Smooth muscle cell of trachea (primary cell): ENCODE results near the gene KLHL26. TPM values are rescaled to one million over a fixed set of nuclear protein-coding genes. Genes with fewer than 3 reads are reported as not detected.

ENCODE experiments used
- total RNA-seq: library from RNA; depleted of rRNA; stranded (reverse); fragments of >200 nt; gene quantifications from 2 replicates; pipeline ENCODE4 v1.2.1, GENCODE V29; 2014

The KLHL26 gene, protein sequence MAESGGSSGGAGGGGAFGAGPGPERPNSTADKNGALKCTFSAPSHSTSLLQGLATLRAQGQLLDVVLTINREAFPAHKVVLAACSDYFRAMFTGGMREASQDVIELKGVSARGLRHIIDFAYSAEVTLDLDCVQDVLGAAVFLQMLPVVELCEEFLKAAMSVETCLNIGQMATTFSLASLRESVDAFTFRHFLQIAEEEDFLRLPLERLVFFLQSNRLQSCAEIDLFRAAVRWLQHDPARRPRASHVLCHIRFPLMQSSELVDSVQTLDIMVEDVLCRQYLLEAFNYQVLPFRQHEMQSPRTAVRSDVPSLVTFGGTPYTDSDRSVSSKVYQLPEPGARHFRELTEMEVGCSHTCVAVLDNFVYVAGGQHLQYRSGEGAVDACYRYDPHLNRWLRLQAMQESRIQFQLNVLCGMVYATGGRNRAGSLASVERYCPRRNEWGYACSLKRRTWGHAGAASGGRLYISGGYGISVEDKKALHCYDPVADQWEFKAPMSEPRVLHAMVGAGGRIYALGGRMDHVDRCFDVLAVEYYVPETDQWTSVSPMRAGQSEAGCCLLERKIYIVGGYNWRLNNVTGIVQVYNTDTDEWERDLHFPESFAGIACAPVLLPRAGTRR
- 8.3 and 16.7 TPM in 2 replicates for total RNA-seq

DNA sequence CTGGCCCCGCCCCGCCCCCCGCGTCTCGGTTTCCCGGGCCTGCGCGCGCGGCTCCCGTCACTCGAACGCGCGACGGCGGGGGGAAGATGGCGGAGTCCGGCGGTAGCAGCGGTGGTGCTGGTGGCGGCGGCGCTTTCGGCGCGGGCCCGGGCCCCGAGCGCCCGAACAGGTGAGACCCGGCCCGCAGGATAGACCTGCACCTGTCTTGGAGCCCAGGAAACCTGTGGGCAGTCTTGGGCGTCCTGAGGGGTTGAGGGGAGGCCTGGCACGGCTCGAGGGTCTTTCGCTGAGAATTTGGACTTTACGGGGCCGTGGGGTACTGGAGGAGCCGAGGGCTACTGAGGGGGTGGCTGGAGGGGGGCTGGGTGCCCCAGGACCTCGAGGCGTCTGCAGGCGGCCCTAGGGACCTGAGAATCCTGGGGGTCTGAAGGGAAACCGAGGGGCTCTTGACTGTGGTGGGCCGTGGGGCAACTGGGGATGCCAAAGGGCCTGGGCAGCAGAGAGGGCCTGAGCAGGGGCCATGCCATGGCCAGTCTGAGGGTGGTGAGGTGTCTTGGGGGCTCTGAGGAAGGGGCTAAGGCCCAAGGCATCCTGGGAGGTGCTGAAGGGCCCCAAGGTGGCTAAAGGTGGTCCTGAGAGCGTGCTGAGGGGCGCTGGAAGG, at the start of gene KLHL26:
KLHL26 (plus strand) TSS at position 60 of the 661 bp plus-strand sequence; CDS start at position 87, 27 bp downstream.

DNA sequence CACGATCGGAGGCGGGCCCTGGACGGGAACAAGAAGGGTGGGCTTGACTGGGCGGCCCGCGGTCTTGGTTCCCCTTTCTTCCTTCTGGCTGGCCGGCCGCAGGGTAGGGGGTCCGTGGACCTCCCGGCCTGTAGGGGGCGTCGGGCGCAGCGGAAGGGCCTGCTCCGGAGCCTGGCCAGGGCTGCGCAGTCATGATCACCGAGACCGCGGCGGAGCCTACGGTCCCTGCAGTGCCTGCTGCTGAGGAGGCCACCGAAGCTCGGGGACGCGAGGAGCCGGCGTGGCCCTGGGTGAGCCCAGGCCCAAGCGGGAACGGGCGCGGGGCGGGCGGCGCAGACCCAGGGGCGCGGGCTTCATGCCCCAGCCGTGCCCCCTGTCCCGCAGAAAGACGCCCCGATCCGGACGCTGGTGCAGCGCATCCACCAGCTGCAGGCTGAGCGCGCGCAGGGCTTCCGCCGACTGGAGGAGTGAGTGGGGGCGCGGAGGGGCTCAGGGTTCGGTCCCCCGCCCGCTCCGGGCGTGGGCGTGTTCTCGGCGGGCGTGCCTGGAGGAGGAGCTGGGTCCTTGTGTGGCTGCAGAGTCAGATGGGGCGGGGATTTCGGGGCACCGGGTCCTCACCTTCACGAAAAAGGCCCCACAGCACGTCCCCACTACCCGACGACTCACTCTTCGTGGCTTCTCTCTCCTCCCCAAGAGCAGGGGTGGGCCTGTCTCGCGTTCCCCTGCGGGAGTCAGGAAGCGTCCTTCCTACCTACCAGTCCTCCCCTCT, 48.0 kb upstream of the KLHL26 start, which contains the start of gene REX1BD:
REX1BD (plus strand) TSS at position 188 of the 769 bp plus-strand sequence; CDS start at position 192, 4 bp downstream.

GRCh38 chr19:18606281-18607225, 30.3 kb upstream of the KLHL26 start, which contains the start of gene CRLF1:
CRLF1 (minus strand) TSS chr19:18606799; CDS start chr19:18606656, 143 bp downstream.

DNA sequence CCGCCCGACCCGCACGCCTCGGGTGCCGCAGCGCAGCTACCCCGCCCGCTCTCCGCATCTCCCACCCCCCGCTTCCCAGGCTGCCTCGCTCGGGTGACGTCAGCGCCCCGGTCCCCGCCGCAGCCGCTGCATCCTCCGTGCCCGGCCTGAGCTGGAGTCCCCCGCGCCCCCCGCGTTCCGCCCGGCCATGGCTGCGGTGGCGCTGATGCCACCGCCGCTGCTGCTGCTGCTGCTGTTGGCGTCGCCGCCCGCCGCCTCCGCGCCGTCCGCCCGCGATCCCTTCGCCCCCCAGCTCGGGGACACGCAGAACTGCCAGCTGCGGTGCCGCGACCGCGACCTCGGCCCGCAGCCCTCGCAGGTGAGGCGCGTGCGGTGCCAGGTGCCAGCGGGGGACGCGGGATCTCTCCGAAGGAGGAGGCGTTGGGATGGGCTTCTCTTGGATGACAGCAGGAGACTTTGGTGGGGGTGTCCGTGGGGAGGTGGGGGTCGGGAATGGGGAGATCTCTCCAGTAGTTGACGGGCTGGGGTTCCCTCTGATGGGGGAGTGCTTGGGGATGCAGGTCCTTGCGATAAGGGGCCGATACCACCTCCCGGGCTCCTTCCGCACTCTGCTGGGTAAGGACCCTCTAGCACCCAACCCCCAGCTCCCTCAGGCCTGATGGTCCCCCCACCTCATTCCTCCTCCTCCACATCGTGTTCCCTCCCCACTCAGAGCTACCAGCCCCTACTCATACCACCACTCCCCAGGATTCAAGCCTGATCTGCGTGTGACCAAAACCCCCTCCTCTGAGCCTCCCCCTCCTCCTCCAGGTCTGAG, 23.8 kb upstream of the KLHL26 start, which contains the start of gene TMEM59L:
TMEM59L (plus strand) TSS at position 99 of the 817 bp plus-strand sequence; CDS start at position 188, 89 bp downstream.

DNA sequence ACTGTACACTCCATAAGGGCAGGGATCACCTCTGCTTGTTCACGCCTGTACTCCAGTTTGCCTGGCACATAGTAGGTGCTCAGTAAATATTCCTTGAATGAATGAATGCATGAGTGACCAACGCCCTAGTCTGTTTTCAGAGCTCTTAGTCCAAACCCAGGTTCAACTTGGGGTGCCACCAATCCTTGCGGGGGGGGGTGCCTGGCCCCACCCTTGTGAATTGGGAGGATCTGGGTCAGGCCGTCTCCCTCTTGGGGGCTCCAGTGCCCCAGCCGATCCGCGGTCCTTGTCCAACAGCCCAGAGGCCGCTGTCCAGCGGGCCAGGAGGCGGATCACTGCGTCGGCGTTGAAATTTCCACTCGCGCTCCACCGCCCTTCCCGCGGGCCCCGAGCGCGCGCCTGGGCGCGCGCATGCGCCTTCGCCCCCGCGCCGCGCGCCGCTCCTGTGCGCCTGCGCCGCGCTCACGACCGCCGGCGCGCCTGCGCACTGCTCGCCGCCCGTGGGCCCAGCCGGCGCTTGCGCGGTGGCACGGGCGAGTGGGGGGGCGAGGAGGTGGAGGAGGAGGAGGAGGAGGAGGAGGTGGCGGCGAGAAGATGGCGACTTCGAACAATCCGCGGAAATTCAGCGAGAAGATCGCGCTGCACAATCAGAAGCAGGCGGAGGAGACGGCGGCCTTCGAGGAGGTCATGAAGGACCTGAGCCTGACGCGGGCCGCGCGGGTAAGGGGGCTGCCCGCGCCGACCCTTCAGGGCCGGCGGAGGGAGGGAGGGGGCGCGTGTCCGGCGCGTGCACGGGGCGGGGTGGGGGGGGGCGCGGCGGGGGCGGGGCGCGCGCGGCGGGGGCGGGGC, 46.5 kb downstream of the KLHL26 start, which contains the start of gene CRTC1:
CRTC1 (plus strand) TSS at position 572 of the 849 bp plus-strand sequence; CDS start at position 595, 23 bp downstream.

Other genes with a start within 250 kb of the KLHL26 start
- 0.15 and 0.50 TPM in 2 replicates for gene LRRC25, start 239.4 kb upstream of the KLHL26 start, total RNA-seq
- gene SSBP4, start 217.6 kb upstream of the KLHL26 start, total RNA-seq, result 69.7 and 112 TPM in 2 replicates
- gene ISYNA1, start 198.9 kb upstream of the KLHL26 start, total RNA-seq, result 8.1 and 26.5 TPM in 2 replicates
- gene ELL, start 115.0 kb upstream of the KLHL26 start, total RNA-seq, result 12.9 and 18.7 TPM in 2 replicates
- 282 and 430 TPM in 2 replicates for gene FKBP8, start 93.5 kb upstream of the KLHL26 start, total RNA-seq
- 93.1 and 122 TPM in 2 replicates for gene KXD1, start 79.2 kb upstream of the KLHL26 start, total RNA-seq
- 690 and 1,149 TPM in 2 replicates for gene UBA52, start 65.2 kb upstream of the KLHL26 start, total RNA-seq
- gene REX1BD, start 48.2 kb upstream of the KLHL26 start, total RNA-seq, result 49.8 and 63.1 TPM in 2 replicates
- gene CRLF1, start 30.2 kb upstream of the KLHL26 start, total RNA-seq, result 9.5 and 28.8 TPM in 2 replicates
- 0.29 and 4.6 TPM in 2 replicates for gene TMEM59L, start 24.2 kb upstream of the KLHL26 start, total RNA-seq
- 2.6 and 6.8 TPM in 2 replicates for gene CRTC1, start 46.7 kb downstream of the KLHL26 start, total RNA-seq
- 0.15 and 0.17 TPM in 2 replicates for gene COMP, start 154.3 kb downstream of the KLHL26 start, total RNA-seq
- gene UPF1, start 194.9 kb downstream of the KLHL26 start, total RNA-seq, result 84.5 and 97.8 TPM in 2 replicates